GM19025 (cell line): ENCODE data around the gene CEACAM21.

Source experiments
- ATAC-seq: cut with Tn5 transposase; IDR thresholded peaks from one replicate; pipeline ENCODE4 v1.9.1; 2021; ENCODE audit warnings: mild to moderate bottlenecking, low read depth, moderate library complexity; ENCODE audit not compliant: unreplicated experiment

The CEACAM21 gene

GRCh38 chr19:41584260-41584810 lies 8.4 kb downstream of the CEACAM21 start:
- no peak for ATAC-seq

DNA sequence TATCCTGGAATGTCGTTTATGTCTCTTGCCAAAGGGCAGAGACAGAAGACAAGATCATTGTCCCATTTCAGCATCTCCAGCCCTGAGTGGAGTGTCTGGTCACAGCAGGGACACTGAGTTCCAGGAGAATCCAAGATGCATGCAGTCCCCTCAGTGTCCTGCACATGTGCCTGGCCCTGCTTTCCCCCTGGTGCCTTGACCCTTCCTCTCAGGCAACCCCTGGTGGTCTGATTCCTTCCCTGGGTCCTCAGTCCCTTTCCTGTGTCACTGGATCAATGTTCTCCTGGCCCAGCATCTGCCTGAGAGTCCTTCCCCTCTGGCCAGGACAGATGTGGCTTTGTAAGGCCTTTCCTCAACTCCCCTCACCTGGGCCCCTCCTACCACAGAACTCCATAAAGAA lies 9.0 kb downstream of the CEACAM21 start:
- ATAC-seq = no peak

DNA sequence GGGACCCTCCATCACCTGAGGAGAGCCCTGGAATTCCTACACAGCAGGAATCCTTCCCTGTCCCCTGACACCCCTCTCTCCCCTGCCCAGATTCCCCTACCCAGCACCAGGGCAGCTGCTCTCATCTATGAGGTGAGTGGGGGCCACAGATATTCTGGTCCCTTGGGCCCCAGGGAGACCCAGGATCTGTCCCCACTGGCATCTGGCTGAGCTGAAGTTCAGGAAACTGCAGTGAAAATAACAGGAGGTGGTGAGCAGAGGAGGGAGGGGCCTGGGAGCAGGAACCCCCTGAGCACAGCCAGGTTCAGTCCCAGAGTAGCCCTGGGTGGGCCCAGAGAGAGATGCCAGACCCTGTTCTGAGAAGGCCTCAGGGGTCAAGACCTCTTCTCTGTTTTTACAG lies 10.1 kb downstream of the CEACAM21 start:
- ATAC-seq = no peak

DNA sequence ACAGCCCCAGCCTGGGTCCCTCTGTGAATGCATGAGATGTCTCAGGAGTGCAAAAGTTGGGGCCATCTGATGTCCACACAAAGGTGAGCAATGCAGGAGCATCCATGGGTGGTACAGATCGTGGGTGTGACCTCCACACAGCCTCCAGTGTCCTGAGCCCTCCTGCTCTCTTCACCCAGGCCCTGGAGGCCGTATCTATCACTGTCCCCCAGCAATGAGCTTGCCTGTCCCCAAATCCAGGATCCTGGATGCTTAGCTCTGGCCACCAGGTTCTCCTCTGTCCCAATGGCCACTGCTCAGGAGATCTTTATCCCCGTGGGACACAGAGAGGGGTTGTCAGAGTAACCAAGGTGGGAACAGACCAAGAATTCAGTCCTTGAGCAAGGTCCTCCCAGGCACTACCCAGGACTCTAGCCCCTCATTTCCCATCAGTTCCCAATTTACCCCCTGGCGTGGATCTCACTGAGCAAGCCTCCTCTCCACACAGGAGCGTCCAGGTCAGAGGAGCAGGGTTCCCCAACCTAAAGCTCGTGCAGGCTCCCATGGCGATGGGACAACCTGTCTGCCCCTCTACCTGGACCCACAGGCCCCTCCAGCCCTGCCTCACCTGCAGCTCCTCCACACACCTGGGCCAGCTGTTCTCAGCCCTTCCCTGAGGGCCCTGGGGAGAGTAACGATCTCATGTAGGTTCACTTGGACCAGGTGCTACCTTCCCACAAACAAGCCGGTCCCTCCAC lies 11.3 kb downstream of the CEACAM21 start:
- no peak for ATAC-seq

GRCh38 chr19:41587838-41588210 lies 11.9 kb downstream of the CEACAM21 start:
- ATAC-seq = no peak

DNA sequence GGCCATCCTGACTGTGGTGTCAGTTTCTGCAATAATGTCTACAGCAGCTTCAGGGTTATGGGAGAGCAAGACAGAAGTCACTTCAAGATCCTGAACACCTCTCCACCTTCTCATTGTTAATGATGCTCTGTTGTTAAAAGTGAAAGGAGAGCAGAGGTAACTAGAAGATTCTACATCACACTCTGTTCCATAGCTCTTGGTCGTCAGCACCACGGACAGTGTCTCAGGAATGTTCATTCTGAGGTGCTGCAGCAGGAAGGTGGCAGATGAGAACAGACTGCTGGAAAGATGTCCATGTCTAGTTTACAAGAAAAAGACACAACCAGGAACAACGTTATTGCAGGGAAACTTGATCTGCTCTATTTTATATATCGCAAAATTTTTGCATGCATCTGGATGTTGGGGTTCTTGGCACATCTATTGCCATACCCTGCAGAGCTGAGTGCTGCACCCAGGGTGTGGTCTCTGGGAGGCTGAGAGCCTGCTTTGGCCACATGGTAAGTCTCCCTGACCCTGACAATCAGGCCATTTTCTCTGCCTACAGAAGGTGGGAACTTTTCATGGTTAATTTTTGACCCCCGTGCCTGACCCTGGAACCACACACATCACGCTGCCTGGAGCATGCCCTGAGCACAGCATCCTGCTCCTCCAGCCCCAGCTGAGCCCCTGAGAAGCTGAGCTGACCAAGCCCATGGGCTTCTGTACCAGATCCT lies 12.7 kb downstream of the CEACAM21 start:
- ATAC-seq = no peak

DNA sequence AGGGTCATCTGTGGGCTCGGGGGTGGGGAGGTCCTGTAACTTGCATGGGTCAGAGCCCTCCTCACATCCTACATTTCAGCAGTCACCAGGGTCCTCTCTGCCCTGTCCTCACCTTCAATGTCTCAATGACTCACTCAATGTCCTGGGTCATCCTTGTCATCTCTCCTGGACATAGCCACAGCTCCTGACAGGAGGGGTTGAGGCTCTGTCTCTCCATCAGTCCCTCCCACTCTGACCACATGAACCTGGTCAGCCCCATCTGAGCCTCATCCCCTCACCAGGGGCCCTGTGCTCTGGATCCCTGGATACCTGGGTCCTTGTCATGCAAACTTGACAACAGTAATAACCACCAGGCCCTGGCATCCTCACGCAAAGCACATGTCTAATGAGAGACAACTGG lies 13.4 kb downstream of the CEACAM21 start:
- no peak for ATAC-seq

DNA sequence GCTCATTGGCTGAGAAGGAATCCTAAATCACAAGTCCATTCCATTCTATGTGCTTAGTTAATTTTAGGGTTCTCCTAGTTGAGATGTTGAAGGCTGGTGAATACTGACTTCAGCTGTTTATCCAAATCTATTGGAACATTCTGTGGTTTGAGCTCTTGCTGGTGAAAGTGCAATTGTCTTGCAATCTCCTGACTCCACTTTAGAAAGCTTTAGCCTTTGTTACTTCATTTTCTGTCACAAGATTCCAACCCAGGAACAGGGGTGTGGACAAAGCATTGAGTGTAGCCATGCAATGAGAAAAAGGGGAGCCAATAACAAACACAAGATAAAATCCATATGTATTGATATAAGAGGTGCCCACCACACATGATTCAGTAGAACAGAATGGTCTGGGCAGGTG lies 15.0 kb downstream of the CEACAM21 start:
- no peak for ATAC-seq

- ATAC-seq = no peak
Observed at GRCh38 chr19:41591951-41592562, 16.1 kb downstream of the CEACAM21 start.

DNA sequence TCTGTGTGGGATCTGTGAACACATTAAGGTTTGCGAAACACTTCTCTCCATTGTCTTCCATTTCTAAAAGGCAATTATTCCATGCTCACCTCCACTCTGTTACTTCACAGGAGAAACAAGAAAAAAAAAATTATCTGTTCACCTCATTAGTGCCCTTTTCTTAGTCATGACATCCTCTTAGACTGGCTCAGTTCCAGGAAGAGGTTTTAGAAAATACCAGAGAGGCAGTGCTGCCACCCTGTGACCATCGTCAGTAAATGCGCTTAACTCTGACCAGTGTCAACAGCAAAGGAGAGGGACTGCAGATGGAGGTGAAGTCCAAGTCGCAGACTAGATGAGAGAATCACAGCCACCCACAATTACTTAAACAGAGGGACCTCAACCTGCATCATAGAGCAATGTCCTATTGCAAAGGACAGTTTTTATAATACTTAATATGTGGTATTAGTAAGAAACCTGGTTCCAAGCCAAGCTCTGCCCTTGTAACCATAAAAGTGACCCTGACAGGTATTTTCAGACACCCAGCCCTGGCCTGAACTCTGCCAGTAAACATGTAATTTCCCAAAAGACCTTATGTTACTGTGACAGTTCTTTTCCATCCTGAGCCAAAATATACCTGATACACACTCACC lies 19.4 kb downstream of the CEACAM21 start:
- ATAC-seq = no peak

GRCh38 chr19:41595890-41596280 lies 19.9 kb downstream of the CEACAM21 start:
- no peak for ATAC-seq

GRCh38 chr19:41597600-41598041 lies 21.7 kb downstream of the CEACAM21 start:
- ATAC-seq = no peak

DNA sequence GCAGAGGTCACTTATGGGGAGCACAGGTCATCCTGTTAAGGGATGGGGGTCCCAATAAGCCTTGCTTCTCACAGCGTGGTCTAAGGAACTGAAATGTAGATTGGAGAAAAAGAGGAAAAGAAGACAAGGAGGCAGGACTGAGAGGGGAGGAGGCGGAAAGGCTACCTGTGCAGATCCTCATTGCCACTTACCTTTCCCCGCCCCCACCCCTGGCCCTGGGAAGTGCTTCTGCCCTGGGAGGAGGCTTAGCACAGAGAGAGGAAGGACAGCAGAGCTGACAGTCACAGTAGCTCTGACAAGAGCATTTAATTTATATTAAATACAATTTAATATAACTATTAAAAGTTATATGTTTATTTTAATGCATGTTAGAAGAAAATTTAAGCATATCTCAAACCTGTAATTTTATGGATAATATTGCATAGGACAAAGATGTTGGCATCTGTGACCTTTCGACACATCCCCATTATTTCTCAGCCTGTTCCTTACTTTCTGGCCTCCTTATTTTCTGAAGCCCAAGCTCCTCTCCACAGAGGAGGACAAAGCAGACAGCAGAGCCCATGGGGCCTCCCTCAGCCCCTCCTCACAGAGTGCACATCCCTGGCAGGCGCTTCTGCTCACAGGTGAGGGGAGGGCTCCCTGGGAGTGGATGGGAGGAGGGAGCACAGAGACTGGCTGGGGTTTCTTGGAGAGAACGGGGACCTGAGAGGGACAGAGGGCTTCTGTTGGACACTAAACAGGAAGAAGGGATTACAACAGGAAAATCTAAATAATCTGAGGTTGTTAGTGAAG lies 23.4 kb downstream of the CEACAM21 start:
- no peak for ATAC-seq

DNA sequence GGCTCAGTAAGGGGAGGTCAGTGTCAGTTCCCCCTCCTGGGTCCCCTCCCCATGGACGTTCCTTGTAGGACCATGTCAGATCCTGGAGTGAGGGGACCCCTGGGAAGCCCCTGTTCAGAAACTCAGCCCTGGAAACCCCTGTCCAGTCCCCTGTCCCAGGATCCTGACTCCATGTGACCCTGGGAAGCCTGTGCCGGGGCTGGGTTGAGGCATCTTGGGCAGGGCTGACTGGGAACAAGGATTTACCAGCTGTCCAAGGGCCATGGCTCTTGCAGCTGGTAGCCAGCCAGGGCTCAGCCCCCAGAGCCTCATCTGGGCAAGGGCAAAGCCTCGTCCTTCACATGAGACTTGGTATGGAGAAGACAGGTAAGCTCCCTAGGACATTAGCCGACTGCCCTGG lies 25.8 kb downstream of the CEACAM21 start:
- no peak for ATAC-seq

DNA sequence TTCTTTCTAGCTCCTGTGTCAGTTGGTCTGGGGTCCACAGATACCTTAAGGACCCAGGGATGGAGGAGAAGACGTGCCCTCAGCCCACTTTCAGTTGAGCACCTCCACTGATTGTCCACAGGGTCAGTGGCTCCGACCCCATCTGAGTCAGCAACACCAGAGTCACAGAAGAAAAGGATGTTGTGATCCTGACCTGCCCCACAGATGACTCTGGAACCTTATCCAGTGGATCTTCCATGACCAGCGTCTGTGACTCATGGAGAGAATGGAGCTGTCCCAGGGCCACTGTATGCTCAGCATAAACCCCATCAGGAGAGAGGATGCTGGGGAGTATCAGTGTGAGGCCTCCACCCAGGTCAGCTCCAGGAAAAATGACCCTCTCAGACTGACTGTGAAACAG lies 28.9 kb downstream of the CEACAM21 start:
- no peak for ATAC-seq

GRCh38 chr19:41606215-41606837 lies 30.4 kb downstream of the CEACAM21 start:
- no peak for ATAC-seq

DNA sequence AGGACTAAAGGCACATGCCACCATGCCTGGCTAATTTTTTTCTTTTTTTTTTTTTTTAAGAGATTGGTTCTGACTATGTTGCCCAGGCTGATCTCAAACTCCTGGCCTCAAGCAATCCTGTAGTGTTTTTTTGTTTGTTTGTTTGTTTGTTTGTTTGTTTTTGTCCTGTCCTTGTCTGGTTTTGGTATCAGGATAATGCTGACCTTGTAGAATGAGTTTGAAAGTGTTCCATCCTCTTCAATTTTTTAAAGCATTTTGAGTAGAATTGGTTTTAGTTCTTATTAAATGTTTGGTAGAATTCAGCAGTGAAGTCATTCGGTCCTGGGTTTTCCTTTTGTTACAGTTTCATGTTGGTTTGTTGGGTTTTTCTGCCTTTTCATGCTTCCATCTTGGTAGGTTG lies 31.7 kb downstream of the CEACAM21 start:
- no peak for ATAC-seq

- no peak for ATAC-seq
Observed at GRCh38 chr19:41610789-41611188, 34.8 kb downstream of the CEACAM21 start.

- ATAC-seq = no peak
Observed at GRCh38 chr19:41612483-41612882, 36.5 kb downstream of the CEACAM21 start.

GRCh38 chr19:41615207-41615606 lies 39.2 kb downstream of the CEACAM21 start:
- ATAC-seq = no peak
